ENCODE data around the gene LIN9. TPM values are rescaled to one million over a fixed set of nuclear protein-coding genes. Genes with fewer than 3 reads are reported as not detected.

The LIN9 gene
- total and polyA plus RNA-seq, 2 of the 13 experiments (the other 11 are each of a cell fraction or from before 2014, with no cell fraction given) = 3.0 to 10.0 TPM

GRCh38 chr1:226309398-226310244 is 657 bp upstream of the LIN9 start:
- peak overlapping the region; percentile 96 for H3K4me2 ChIP-seq (ENCODE audit: low read depth, low read length)
- no peaks in the 10 kb centered on the region for H3K27me3 ChIP-seq (ENCODE audit: control insufficient read depth in 1 of 2, insufficient read depth in 2 of 2, low read length in 2 of 2)
- H3K27ac ChIP-seq (ENCODE audit: extremely low read length, insufficient read depth, low read length) = peak overlapping the region; percentile 71
- ATAC-seq (peak; percentile 68), DNase-seq (ENCODE audit: low spot score) (peak; percentile 17), FAIRE-seq (no peak)
- H3K4me3 ChIP-seq (replicated peaks in 1 of 3; ENCODE audit: insufficient read depth in 1 of 3, low read depth in 2 of 3, low read length in 3 of 3) = peak overlapping the region; percentile 60 to 94 (median 92)
- in situ Hi-C loops (cut with HindIII; ENCODE audit: extremely low pct_ligation_motif_present, low pct_unique_long_range_greater_than_20kb) (no loop called here), intact Hi-C loops (cut with micrococcal nuclease; ENCODE audit: unreplicated experiment) (no loop called here)
- H3K36me3 ChIP-seq (replicated peaks in 1 of 2; ENCODE audit: control insufficient read depth in 1 of 2, insufficient read depth in 2 of 2, low read length in 2 of 2) = 0 out of 5 replicates have a peak, but pooled peaks cover 0 to 3% of the 10 kb centered on the region in 2 experiments
- WGBS (ENCODE audit: low lambda C conversion rate) = under 1% methylated on average over 27 of the region's 62 CpGs
- peak overlapping the region; percentile 56 for H3K9ac ChIP-seq (ENCODE audit: insufficient read depth, low read depth, low read length)
- no peaks in the 10 kb centered on the region for H4K20me1 ChIP-seq (ENCODE audit: insufficient read depth, low read length)
- BruUV-seq (replicated peaks) = TSS peak; percentile 77
- H3K79me2 ChIP-seq (ENCODE audit: insufficient read depth, low read length) = peaks cover 28% of the 10 kb centered on the region
- H3K9me3 ChIP-seq (ENCODE audit: low read length) = no peaks in the 10 kb centered on the region
- H3K4me1 ChIP-seq (ENCODE audit: insufficient read depth, low read length) = peaks cover 34% of the 10 kb centered on the region
- ChIA-PET CTCF (ENCODE audit: low intra/inter-chr PET ratio, low total read pairs) (no interaction called here), POLR2A (interaction anchor here (0.8 to 1.5 kb wide), 6 partner anchors 16 to 310 kb away, joined by 3 to 5 read pairs (median 3); partner anchors contain the start of genes H3-3A and SDE2)
- H2AFZ ChIP-seq (ENCODE audit: low read length) = peak overlapping the region; percentile 8
- TF ChIP-seq ZIK1 (CRISPR knock-in tag; IDR thresholded peaks at IDR 0.05; ENCODE audit: borderline replicate concordance, low read depth) (no peak), TGIF2 (CRISPR knock-in tag; IDR thresholded peaks at IDR 0.05) (no peak), BHLHE40 (IDR thresholded peaks at IDR 0.05; ENCODE audit: low read length) (no peak), TMF1 (CRISPR knock-in tag; IDR thresholded peaks at IDR 0.05; ENCODE audit: low read depth) (peak; percentile 19; the same call in 1 of the 2 replicates), ZNF841 (CRISPR knock-in tag; IDR thresholded peaks at IDR 0.05; ENCODE audit: borderline replicate concordance) (no peak), MAZ (IDR thresholded peaks at IDR 0.05; ENCODE audit: borderline replicate concordance, low read depth, low read length) (no peak), MAZ (CRISPR knock-in tag; IDR thresholded peaks at IDR 0.05; ENCODE audit: low read depth) (no peak), ZNF274 (CRISPR knock-in tag; IDR thresholded peaks at IDR 0.05) (no peak), ZNF782 (CRISPR knock-in tag; IDR thresholded peaks at IDR 0.05; ENCODE audit: borderline replicate concordance) (no peak), PRDM15 (CRISPR knock-in tag; IDR thresholded peaks at IDR 0.05) (no peak), HNF4A (CRISPR knock-in tag; IDR thresholded peaks at IDR 0.05) (no peak), RORA (CRISPR knock-in tag; IDR thresholded peaks at IDR 0.05) (no peak), CENPT (CRISPR knock-in tag; IDR thresholded peaks at IDR 0.05; ENCODE audit: low read depth) (no peak; the same call in 1 of the 2 replicates), DMTF1 (CRISPR knock-in tag; IDR thresholded peaks at IDR 0.05) (no peak), ATF2 (CRISPR knock-in tag; IDR thresholded peaks at IDR 0.05) (no peak; the same call in 1 of the 2 replicates), ZNF235 (CRISPR knock-in tag; IDR thresholded peaks at IDR 0.05; ENCODE audit: borderline replicate concordance) (0 out of 2 replicates have a peak, but pooled peaks have one; percentile 11)
